Mesenchymal stem cell (in vitro differentiated cells and primary cell): Measurements from ENCODE around the gene BLVRA.

Experiments used
- DNase-seq: peaks from one replicate; pipeline ENCODE4 v3.0.0-alpha.2; 2013
- H2AFZ ChIP-seq: one replicate; pipeline ENCODE4 v1.6.1; 2013; ENCODE audit warnings: low read depth, mild to moderate bottlenecking, control low read depth, inconsistent platforms, low read length, moderate library complexity
- H2AK5ac ChIP-seq: 2 replicates; pipeline ENCODE4 v1.6.1; 2013; ENCODE audit warnings: low read length, moderate library complexity, mild to moderate bottlenecking, inconsistent platforms; ENCODE audit not compliant: severe bottlenecking
- H2BK120ac ChIP-seq: one replicate; pipeline ENCODE4 v1.6.1; 2013; ENCODE audit warnings: low read depth, mild to moderate bottlenecking, inconsistent platforms, low read length, moderate library complexity
- H2BK12ac ChIP-seq, 2 experiments: one replicate each; pipeline ENCODE4 v1.6.1; 2013; ENCODE audit warnings: inconsistent platforms in 2 of 2, low read length in 2 of 2, mild to moderate bottlenecking in 2 of 2, moderate library complexity in 2 of 2, control low read depth in 1 of 2
- H2BK15ac ChIP-seq: one replicate; pipeline ENCODE4 v1.6.1; 2013; ENCODE audit warnings: mild to moderate bottlenecking, low read depth, inconsistent platforms; ENCODE audit not compliant: poor library complexity, severe bottlenecking
- H2BK5ac ChIP-seq: 2 replicates; pipeline ENCODE4 v1.6.1; 2013; ENCODE audit warnings: low read depth, mild to moderate bottlenecking, low read length, control low read depth, inconsistent platforms; ENCODE audit not compliant: poor library complexity, severe bottlenecking
- H3K14ac ChIP-seq, 2 experiments: one replicate each; pipeline ENCODE4 v1.6.1; 2013; ENCODE audit warnings: inconsistent platforms in 2 of 2, low read length in 2 of 2, control low read depth in 1 of 2, mild to moderate bottlenecking in 1 of 2, moderate library complexity in 1 of 2
- H3K18ac ChIP-seq, 2 experiments: one replicate each; pipeline ENCODE4 v1.6.1; 2013; ENCODE audit warnings: inconsistent platforms in 2 of 2, low read length in 2 of 2, control low read depth in 1 of 2, low read depth in 1 of 2, mild to moderate bottlenecking in 1 of 2
- H3K23ac ChIP-seq, 2 experiments: one replicate each; pipeline ENCODE4 v1.6.1; 2013; ENCODE audit warnings: inconsistent platforms in 2 of 2, low read length in 2 of 2, mild to moderate bottlenecking in 2 of 2, moderate library complexity in 2 of 2, control low read depth in 1 of 2
- H3K27ac ChIP-seq: 2 replicates; pipeline ENCODE4 v1.5.1; 2013; ENCODE audit warnings: mild to moderate bottlenecking, moderate library complexity, low read length, control low read depth, inconsistent platforms; ENCODE audit not compliant: poor library complexity, severe bottlenecking
- H3K27me3 ChIP-seq, 2 experiments: 2 replicates each; pipeline versions ENCODE4 v1.6.1 to v1.7.0; 2013; ENCODE audit warnings: low read length in 2 of 2, mild to moderate bottlenecking in 2 of 2, moderate library complexity in 2 of 2, control low read depth in 1 of 2, inconsistent platforms in 1 of 2; ENCODE audit not compliant: control insufficient read depth in 1 of 2, insufficient read depth in 1 of 2
- H3K36me3 ChIP-seq, 2 experiments: 2 replicates each; pipeline versions ENCODE4 v1.6.1 to v1.7.0; 2013; ENCODE audit warnings: low read length in 2 of 2, control low read depth in 1 of 2, inconsistent platforms in 1 of 2, low read depth in 1 of 2, mild to moderate bottlenecking in 1 of 2; ENCODE audit not compliant: insufficient read depth in 2 of 2, control insufficient read depth in 1 of 2
- H3K4ac ChIP-seq, 2 experiments: one replicate each; pipeline ENCODE4 v1.6.1; 2013; ENCODE audit warnings: inconsistent platforms in 2 of 2, low read length in 2 of 2, mild to moderate bottlenecking in 2 of 2, moderate library complexity in 2 of 2, control low read depth in 1 of 2, low read depth in 1 of 2
- H3K4me1 ChIP-seq: 2 replicates; pipeline ENCODE4 v1.6.1; 2013; ENCODE audit warnings: low read depth, low read length, control low read depth; ENCODE audit not compliant: control insufficient read depth, insufficient read depth
- H3K4me2 ChIP-seq: 2 replicates; pipeline ENCODE4 v1.6.1; 2013; ENCODE audit warnings: low read length, mild to moderate bottlenecking, inconsistent platforms; ENCODE audit not compliant: poor library complexity, severe bottlenecking
- H3K4me3 ChIP-seq, 2 experiments: 2 replicates each; pipeline versions ENCODE4 v1.5.1 to v1.7.0; 2013; ENCODE audit warnings: low read length in 2 of 2, mild to moderate bottlenecking in 2 of 2, control low read depth in 1 of 2, low read depth in 1 of 2; ENCODE audit not compliant: insufficient read depth in 1 of 2
- H3K79me1 ChIP-seq: replicated peaks from 2 replicates; pipeline ENCODE4 v1.6.1; 2013; ENCODE audit warnings: mild to moderate bottlenecking, control low read depth, low read length, inconsistent platforms; ENCODE audit not compliant: poor library complexity, severe bottlenecking
- H3K9ac ChIP-seq: 2 replicates; pipeline ENCODE4 v1.7.0; 2013; ENCODE audit warnings: mild to moderate bottlenecking, low read length, moderate library complexity
- H3K9me3 ChIP-seq: 2 replicates; pipeline ENCODE4 v1.7.0; 2013; ENCODE audit warnings: mild to moderate bottlenecking, low read length; ENCODE audit not compliant: control insufficient read depth
- H4K8ac ChIP-seq: one replicate; pipeline ENCODE4 v1.6.1; 2013; ENCODE audit warnings: inconsistent platforms, mild to moderate bottlenecking, low read length, moderate library complexity
- H4K91ac ChIP-seq: one replicate; pipeline ENCODE4 v1.6.1; 2013; ENCODE audit warnings: mild to moderate bottlenecking, low read length, inconsistent platforms
- WGBS: methylation state at CpG from one replicate; pipeline ENCODE4 v1.1.7; 2013; ENCODE audit warnings: mixed read lengths; 5-methylcytosine and 5-hydroxymethylcytosine counted together

BLVRA gene

DNA sequence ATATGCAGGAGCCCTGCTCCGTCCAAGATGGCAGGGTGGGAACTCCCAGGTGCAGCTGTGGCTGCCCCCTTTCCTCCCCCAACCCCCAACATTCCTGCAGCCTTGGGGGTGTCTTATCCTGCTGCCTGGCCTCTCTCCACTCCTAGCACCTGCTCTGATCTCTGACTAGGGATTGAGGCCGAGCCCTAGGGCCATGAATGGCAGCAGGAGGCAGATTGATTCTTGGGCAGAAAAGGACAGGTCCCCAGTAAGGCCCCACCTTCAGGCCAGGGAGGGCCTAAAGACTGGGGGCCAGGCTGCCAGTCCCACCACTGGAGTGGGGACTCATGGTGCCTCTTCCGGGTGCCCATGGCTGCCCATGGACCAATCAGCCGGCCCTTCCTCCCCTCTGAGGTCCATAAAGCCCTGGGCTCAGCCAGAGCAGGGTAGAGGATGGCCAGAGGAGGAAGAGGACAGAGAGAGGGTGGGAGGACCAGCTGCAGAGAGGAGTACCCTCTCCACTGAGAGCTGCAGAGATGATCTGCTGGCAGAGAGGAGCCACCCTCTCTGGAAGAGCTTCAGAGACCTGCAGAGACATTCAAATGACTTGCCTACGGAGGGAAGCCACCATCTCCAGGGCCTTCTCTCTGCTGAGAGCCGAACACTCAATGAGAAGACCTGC, 20.9 kb upstream of the BLVRA start:
- Histone ChIP-seq H3K4me2 (no peak overlapping the region), H3K23ac (no peak overlapping the region), H3K9ac (no peak overlapping the region), H3K4ac (no peak overlapping the region), H2AK5ac (no peak overlapping the region), H2BK120ac (no peak overlapping the region), H2AFZ (no peak overlapping the region), H4K91ac (peak overlapping the region; percentile 25), H2BK5ac (no peak overlapping the region), H3K27ac (no peak overlapping the region), H4K8ac (no peak overlapping the region), H3K79me1 (no peaks in the 10 kb centered on the region), H3K9me3 (no peaks in the 10 kb centered on the region), H3K18ac (no peak overlapping the region), H3K4me1 (no peaks in the 10 kb centered on the region), H3K36me3 (no peaks in the 10 kb centered on the region), H3K14ac (peak overlapping the region in 1 of 2 experiments; percentile 11), H2BK12ac (no peak overlapping the region), H3K27me3 (peaks cover 0 to 5% of the 10 kb centered on the region in 2 experiments), H3K4me3 (no peak overlapping the region), H2BK15ac (no peak overlapping the region)
- no peak for DNase-seq
- WGBS = 91% methylated on average over 6 of the region's 6 CpGs

DNA sequence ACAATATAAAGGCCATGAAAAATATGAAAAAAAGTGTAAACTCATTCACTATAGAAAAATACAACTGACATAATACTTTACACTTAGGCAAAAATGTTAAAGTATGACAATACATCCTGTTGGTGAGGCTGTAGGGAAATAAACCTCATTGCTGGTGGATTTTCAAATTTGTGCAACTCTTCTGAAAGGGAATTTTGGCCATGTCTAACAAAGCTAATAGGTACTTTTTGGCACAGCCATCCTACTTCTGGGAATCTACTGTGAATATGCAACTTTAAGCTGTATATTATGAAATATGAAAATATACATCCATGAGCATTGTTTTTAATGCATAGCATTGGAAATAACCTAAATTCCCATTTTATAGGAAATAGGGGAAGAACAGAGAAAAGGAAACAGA, 15.8 kb upstream of the BLVRA start:
- Histone ChIP-seq H3K9me3 (no peaks in the 10 kb centered on the region), H2BK120ac (no peak overlapping the region), H2AK5ac (no peak overlapping the region), H3K79me1 (no peaks in the 10 kb centered on the region), H3K4me3 (no peak overlapping the region), H3K4me1 (no peaks in the 10 kb centered on the region), H3K36me3 (no peaks in the 10 kb centered on the region), H3K4ac (no peak overlapping the region), H2BK12ac (no peak overlapping the region), H2BK15ac (no peak overlapping the region), H4K91ac (no peak overlapping the region), H3K23ac (no peak overlapping the region), H4K8ac (no peak overlapping the region), H3K18ac (no peak overlapping the region), H3K27me3 (peaks cover 0 to 2% of the 10 kb centered on the region in 2 experiments), H3K4me2 (no peak overlapping the region), H3K14ac (no peak overlapping the region), H2AFZ (no peak overlapping the region), H2BK5ac (no peak overlapping the region), H3K27ac (no peak overlapping the region), H3K9ac (no peak overlapping the region)
- DNase-seq = no peak

DNA sequence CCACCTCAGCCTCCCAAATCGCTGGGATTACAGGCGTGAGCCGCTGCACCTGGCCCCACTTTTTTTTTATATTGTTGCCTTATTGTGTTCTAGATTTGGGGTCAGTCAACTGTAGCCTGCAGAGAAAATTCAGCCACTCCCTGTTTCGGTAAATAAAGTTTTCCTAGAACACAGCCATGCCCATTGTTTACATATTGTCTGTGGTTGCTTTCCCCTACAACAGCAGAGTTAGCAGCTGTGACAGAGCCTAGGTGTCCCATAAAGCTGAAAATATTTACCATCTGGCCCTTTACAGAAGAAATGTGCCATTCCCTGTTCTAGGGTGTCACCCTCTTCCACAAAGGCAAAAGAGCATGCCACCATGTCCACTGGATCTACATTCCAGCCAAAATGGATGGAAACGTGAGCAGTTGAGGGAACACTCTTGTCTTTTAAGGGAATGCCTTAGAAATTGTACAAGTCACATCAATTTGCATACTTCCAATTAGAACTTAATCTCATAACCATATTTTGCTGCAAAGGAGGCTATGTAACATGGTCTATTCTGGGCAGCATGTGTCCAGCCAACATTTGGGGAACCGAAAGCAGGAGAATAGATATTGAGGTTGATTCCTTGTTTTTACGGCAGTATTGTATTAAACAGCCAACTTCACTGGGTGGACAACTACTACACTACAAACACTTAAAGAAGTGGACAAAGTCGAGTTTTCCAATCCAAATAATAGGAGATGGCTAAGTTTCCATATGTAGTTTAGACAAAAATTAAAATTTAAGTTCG, 11.0 kb upstream of the BLVRA start:
- H2AK5ac ChIP-seq = no peak overlapping the region
- peaks cover 0 to 8% of the 10 kb centered on the region in 2 experiments for H3K27me3 ChIP-seq
- no peaks in the 10 kb centered on the region for H3K79me1 ChIP-seq
- no peak overlapping the region for H2AFZ ChIP-seq
- DNase-seq = no peak
- no peak overlapping the region for H2BK12ac ChIP-seq
- H3K9me3 ChIP-seq = no peaks in the 10 kb centered on the region
- no peak overlapping the region for H3K23ac ChIP-seq
- no peak overlapping the region for H3K4me3 ChIP-seq
- no peak overlapping the region for H3K14ac ChIP-seq
- no peak overlapping the region for H3K9ac ChIP-seq
- no peak overlapping the region for H3K18ac ChIP-seq
- no peak overlapping the region for H4K91ac ChIP-seq
- WGBS = 89% methylated on average over 5 of the region's 9 CpGs
- no peaks in the 10 kb centered on the region for H3K36me3 ChIP-seq
- no peak overlapping the region for H2BK5ac ChIP-seq
- H2BK120ac ChIP-seq = no peak overlapping the region
- H4K8ac ChIP-seq = no peak overlapping the region
- no peak overlapping the region for H3K4ac ChIP-seq
- peaks cover 2% of the 10 kb centered on the region for H3K4me1 ChIP-seq
- H3K4me2 ChIP-seq = no peak overlapping the region
- no peak overlapping the region for H3K27ac ChIP-seq
- no peak overlapping the region for H2BK15ac ChIP-seq

DNA sequence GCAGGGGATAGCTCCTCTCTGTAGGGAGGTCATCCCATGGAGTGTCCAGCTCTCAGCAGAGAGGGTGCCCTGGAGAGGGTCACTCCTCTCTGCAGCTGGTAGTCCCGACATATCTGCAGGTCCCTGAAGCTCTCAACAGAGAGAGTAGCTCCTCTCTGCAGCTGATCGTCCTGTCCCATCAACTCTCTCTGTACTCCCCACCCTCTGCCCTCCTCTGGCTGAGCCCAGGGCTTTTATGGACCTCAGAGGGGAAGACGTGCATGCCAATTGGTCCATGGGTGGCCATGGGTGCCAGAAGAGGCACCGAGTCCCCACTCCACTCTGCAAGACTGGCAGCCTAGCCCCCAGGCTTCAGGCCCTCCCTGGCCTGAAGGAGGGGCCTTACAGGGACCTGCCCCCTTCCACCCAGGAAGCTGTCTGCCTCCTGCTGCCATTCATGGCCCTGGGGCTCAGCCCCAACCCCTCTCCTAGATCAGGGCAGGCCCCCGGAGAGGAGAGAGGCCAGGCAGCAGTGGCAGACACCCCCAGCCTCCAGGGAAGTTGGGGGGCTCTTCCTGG, 9.0 kb upstream of the BLVRA start:
- H2AFZ ChIP-seq = no peak overlapping the region
- peaks cover 0 to 8% of the 10 kb centered on the region in 2 experiments for H3K27me3 ChIP-seq
- no peak overlapping the region for H3K23ac ChIP-seq
- no peak overlapping the region for H2BK120ac ChIP-seq
- 57% methylated on average over 5 of the region's 5 CpGs for WGBS
- no peaks in the 10 kb centered on the region for H3K36me3 ChIP-seq
- H3K4me3 ChIP-seq = no peak overlapping the region
- H2BK5ac ChIP-seq = no peak overlapping the region
- no peak overlapping the region for H2BK15ac ChIP-seq
- H2BK12ac ChIP-seq = no peak overlapping the region
- no peak overlapping the region for H2AK5ac ChIP-seq
- H3K9ac ChIP-seq = no peak overlapping the region
- no peak overlapping the region for H3K4ac ChIP-seq
- no peak overlapping the region for H3K27ac ChIP-seq
- H3K4me2 ChIP-seq = no peak overlapping the region
- H4K91ac ChIP-seq = no peak overlapping the region
- no peaks in the 10 kb centered on the region for H3K9me3 ChIP-seq
- peaks cover 2% of the 10 kb centered on the region for H3K4me1 ChIP-seq
- DNase-seq = no peak
- H4K8ac ChIP-seq = no peak overlapping the region
- no peak overlapping the region for H3K18ac ChIP-seq
- H3K14ac ChIP-seq = no peak overlapping the region
- H3K79me1 ChIP-seq = no peaks in the 10 kb centered on the region
